ENCODE data around the gene TRIO.

The TRIO gene

DNA sequence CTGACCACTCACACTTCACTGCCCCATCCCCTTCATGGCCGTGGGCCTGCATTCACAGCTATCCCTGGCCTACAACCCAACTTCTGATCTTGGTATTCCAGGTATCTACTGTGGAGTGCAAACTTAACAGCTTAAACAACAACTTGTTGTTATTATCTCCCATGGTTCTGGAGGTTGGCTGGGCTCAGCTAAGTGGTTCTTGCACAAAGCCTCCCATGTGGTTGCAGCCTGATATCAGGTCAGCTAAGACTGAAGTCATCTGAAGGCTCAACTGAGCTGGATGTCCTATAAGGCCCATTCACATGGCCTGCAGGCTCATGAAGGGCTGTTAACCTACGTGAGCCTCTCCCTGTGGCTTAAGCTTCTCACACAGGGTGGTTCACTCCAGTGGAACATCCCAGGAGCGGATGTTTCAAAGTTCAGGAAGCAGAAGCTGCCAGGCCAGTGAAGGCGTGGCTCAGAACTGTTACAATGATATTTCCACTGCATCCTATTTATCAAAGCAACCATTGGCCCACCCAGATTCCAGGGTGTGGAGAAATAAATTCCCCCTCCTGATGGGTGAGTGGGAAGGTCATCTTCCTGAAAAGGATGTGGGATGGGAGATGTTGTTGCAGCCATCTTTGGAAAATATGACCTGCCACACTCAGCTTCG, 30.0 kb upstream of the TRIO start:
- CTCF ChIA-PET: interaction anchor here (0.8 kb wide), 1 partner anchor 536 kb away, joined by 3 read pairs; no protein-coding TSS in a partner anchor
- TF ChIP-seq, protein P1, sequence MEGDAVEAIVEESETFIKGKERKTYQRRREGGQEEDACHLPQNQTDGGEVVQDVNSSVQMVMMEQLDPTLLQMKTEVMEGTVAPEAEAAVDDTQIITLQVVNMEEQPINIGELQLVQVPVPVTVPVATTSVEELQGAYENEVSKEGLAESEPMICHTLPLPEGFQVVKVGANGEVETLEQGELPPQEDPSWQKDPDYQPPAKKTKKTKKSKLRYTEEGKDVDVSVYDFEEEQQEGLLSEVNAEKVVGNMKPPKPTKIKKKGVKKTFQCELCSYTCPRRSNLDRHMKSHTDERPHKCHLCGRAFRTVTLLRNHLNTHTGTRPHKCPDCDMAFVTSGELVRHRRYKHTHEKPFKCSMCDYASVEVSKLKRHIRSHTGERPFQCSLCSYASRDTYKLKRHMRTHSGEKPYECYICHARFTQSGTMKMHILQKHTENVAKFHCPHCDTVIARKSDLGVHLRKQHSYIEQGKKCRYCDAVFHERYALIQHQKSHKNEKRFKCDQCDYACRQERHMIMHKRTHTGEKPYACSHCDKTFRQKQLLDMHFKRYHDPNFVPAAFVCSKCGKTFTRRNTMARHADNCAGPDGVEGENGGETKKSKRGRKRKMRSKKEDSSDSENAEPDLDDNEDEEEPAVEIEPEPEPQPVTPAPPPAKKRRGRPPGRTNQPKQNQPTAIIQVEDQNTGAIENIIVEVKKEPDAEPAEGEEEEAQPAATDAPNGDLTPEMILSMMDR (conservative IDR thresholded peaks at IDR 0.05; ENCODE audit: low read depth): no peak
- POLR2A ChIA-PET (ENCODE audit: low non-redundant PET): no interaction called here
- H3K27ac ChIP-seq: no peak overlapping the region
- DNase-seq (ENCODE audit: low spot score): no peak

GRCh38 chr5:14114615-14115251, 28.4 kb upstream of the TRIO start:
- POLR2A ChIA-PET (ENCODE audit: low non-redundant PET): no interaction called here
- CTCF ChIA-PET: no interaction called here
- no peak for DNase-seq (ENCODE audit: low spot score)
- H3K27ac ChIP-seq: no peak overlapping the region
- TF ChIP-seq, protein P1 (conservative IDR thresholded peaks at IDR 0.05; ENCODE audit: low read depth): no peak

- H3K27ac ChIP-seq: no peak overlapping the region
- CTCF ChIA-PET: no interaction called here
Measured at GRCh38 chr5:14115323-14115895, 27.7 kb upstream of the TRIO start.

GRCh38 chr5:14118551-14119320, 24.4 kb upstream of the TRIO start:
- TF ChIP-seq, protein P1 (conservative IDR thresholded peaks at IDR 0.05; ENCODE audit: low read depth): no peak
- ChIA-PET CTCF (no interaction called here), POLR2A (ENCODE audit: low non-redundant PET) (no interaction called here)
- DNase-seq (ENCODE audit: low spot score): no peak
- no peak overlapping the region for H3K27ac ChIP-seq

More at GRCh38 chr5:14115323-14115895, 27.7 kb upstream of the TRIO start:
- DNase-seq (ENCODE audit: low spot score): no peak
- TF ChIP-seq, protein P1 (conservative IDR thresholded peaks at IDR 0.05; ENCODE audit: low read depth): no peak
- POLR2A ChIA-PET (ENCODE audit: low non-redundant PET): no interaction called here

DNA sequence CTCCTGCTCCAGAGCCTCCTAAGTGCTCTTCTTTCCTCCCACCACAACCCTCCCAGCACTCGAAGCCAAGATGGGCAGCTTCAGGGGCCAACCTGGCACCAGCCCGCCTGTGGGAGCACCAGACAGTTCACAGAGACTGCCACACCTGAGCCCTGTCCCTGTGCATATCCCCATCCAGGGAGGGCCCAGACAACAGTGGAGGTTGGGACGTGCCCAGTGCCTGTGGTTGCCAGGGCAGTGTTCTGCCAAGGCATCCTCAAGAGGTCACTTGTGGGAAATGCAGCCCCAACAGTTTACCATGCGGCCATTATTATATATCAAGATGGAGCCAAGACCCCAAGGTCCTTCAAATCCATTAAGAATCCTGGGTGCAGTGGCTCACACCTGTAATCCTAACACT, 23.0 kb upstream of the TRIO start:
- DNase-seq (ENCODE audit: low spot score): no peak
- ChIA-PET POLR2A (ENCODE audit: low non-redundant PET) (no interaction called here), CTCF (no interaction called here)
- H3K27ac ChIP-seq: no peak overlapping the region
- TF ChIP-seq, protein P1 (conservative IDR thresholded peaks at IDR 0.05; ENCODE audit: low read depth): no peak

GRCh38 chr5:14121552-14121951, 21.6 kb upstream of the TRIO start:
- CTCF ChIA-PET: interaction anchor here (0.6 kb wide), 1 partner anchor 48 kb away, joined by 4 read pairs; no protein-coding TSS in a partner anchor

More at GRCh38 chr5:14121552-14121951, 21.6 kb upstream of the TRIO start:
- POLR2A ChIA-PET (ENCODE audit: low non-redundant PET): no interaction called here
- H3K27ac ChIP-seq: no peak overlapping the region
- DNase-seq (ENCODE audit: low spot score): no peak
- TF ChIP-seq, protein P1 (conservative IDR thresholded peaks at IDR 0.05; ENCODE audit: low read depth): no peak

Measured in RWPE1 (cell line).